Measurements from ENCODE around the gene DNAL4.

Gene DNAL4

GRCh38 chr22:38793721-38794466 lies at the start of gene DNAL4:
Gene DNAL4, minus strand, starts transcription at chr22:38794143. Its CDS starts 11,412 bp downstream, at chr22:38782731.
- peak; percentile 94 for DNase-seq (ENCODE audit: low spot score)

DNA sequence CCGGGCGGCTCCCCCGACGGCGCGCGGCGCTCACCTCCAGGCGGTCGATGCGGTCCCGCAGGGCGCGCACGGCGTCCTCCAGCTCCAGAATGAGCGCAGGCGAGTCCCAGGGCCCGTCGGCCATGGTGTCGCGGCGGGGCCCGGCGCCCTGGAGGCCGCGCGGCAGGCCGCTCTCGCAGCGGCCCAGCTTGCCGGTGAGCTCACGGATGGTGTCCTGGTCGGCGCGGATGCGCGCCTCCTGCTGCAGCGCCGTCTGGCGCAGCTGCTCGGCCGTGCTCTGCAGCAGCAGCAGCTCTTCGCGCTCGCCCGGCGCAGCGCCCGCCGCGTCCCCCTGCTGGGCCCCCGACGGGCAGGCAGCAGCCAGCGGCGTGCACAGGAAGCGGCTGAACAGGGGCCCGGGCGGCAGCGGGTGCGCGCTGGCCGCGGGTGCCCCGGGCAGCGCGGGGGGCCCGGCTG lies 49.3 kb upstream of the DNAL4 start:
- DNase-seq (ENCODE audit: low spot score) = no peak

- DNase-seq (ENCODE audit: low spot score) = no peak
These were observed 48.7 kb upstream of the DNAL4 start for GRCh38 chr22:38842512-38843200.

DNA sequence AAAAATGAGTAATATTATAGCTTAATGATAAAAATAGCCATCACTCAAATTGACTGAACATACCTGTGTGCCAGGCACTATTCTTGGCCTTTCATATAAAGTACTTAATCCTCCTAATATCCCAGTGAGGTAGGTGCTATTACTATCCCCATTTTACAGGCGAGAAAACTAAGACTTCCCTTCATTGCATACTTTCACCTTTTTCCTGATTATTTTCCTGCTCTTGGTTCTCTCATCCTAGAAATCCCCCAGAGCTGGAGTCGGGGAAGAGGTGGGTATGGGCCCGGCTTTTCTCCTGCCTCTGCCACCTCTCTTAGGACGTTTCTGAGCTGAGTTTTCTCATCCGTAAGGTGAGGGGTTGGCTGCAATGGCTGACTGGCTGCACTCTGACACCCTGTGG lies 47.7 kb upstream of the DNAL4 start:
- DNase-seq (ENCODE audit: low spot score) = no peak

- DNase-seq (ENCODE audit: low spot score) = no peak
These were observed 47.3 kb upstream of the DNAL4 start for GRCh38 chr22:38841211-38841610.

- no peak for DNase-seq (ENCODE audit: low spot score)
These were observed 46.2 kb upstream of the DNAL4 start for GRCh38 chr22:38840129-38840528.

DNA sequence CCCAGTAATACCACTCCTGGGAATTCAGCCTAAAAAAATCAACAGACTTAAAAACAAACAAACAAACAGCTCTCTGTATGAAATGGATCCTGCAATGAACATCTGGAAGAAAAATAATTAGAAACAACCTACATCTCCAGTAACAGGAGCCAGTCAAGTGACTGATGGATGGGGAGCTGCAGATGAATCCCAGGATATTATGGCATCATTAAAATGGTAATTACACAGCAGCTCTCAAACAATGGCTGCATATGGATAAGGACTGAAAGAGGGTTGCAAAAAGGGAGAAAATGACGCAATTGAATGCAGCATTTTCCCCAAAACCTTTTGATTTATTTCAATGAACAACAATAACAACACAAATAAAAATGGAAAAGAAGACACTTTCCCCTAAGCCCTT lies 45.7 kb upstream of the DNAL4 start:
- no peak for DNase-seq (ENCODE audit: low spot score)

- DNase-seq (ENCODE audit: low spot score) = no peak
These were observed 43.5 kb upstream of the DNAL4 start for GRCh38 chr22:38837414-38837928.

DNA sequence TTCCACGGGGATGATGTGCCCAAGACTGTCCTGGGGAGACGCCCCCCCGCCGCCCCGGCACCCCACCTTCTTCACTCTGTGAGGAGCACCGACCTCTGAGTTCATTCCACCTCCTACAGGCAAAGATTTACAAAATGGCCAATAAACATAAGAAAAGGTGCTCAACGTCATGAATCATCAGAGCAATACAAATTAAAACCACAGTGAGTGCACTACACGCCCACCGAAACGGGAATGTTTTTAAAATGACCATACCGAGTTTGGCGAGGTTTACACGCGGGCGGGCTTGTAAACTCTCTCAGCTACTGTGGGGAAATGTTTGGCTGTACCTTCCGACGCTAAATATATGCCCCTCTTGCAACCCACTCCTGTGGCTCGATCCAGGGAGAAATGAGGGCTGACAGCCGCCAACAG lies 42.0 kb upstream of the DNAL4 start:
- DNase-seq (ENCODE audit: low spot score) = no peak

- DNase-seq (ENCODE audit: low spot score) = no peak
These were observed 41.0 kb upstream of the DNAL4 start for GRCh38 chr22:38834991-38835390.

GRCh38 chr22:38834215-38834953 lies 40.4 kb upstream of the DNAL4 start:
- DNase-seq (ENCODE audit: low spot score) = no peak

DNA sequence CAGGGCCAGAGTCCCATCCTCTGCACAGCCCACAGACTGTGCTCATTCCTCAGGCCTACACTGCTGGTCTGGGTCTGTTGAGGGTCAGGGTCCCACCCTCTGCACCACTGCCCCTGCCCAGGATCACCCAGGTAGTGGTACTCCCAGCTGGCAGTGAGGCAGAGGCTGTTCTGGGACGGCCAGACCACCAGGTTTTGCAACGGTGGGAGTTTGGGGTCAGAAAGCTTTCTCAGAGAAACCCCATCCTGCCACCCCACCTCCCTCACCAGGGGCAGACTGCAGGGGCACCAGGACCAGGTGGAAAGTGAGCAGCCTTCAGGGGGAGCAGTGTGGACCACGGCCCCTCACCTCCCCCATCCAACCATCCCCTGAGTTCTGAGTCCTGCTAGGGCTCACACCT lies 39.1 kb upstream of the DNAL4 start:
- no peak for DNase-seq (ENCODE audit: low spot score)

- no peak for DNase-seq (ENCODE audit: low spot score)
These were observed 38.3 kb upstream of the DNAL4 start for GRCh38 chr22:38832005-38832978.

GRCh38 chr22:38831166-38831945 lies 37.4 kb upstream of the DNAL4 start:
- no peak for DNase-seq (ENCODE audit: low spot score)

GRCh38 chr22:38830845-38831108 lies 36.8 kb upstream of the DNAL4 start:
- DNase-seq (ENCODE audit: low spot score) = no peak

GRCh38 chr22:38830026-38830844 lies 36.3 kb upstream of the DNAL4 start:
- no peak for DNase-seq (ENCODE audit: low spot score)

- no peak for DNase-seq (ENCODE audit: low spot score)
These were observed 35.5 kb upstream of the DNAL4 start for GRCh38 chr22:38829485-38829884.

DNA sequence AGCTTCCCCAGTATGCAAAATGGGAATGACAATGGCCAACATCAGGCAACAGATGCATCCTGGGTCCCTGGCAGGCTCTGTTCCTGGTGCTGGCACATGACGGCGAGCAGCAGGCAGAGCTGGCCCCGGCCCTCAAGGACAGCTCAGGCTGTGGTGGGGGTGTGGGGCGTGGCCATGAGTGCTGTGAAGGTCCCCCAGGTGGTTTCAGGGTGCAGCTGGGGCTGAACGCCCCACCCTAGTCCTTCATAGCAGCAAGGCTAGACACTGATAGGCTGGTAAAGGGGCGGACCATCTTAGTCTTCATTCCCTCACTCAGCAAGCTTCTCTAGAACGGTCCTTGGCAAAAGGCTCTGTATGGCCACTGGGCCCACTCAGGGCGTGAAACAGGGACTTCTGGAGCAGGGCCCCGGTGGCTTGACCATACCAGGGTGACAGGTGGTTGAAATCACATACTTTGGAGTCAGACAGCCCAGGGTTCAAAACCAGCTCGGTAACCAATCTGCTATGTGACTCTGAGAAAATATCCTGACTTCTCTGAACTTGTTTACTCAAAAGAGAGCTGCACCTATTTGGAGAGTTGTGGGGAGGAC lies 34.8 kb upstream of the DNAL4 start:
- no peak for DNase-seq (ENCODE audit: low spot score)

GRCh38 chr22:38828191-38828590 lies 34.2 kb upstream of the DNAL4 start:
- DNase-seq (ENCODE audit: low spot score) = no peak

GRCh38 chr22:38827510-38827909 lies 33.6 kb upstream of the DNAL4 start:
- DNase-seq (ENCODE audit: low spot score) = no peak
